K562 (cell line): ENCODE measurements around the gene LAMA2. TPM values are rescaled to one million over a fixed set of nuclear protein-coding genes. Genes with fewer than 3 reads are reported as not detected.

ENCODE experiments used
- ATAC-seq: fragments of 200-7000 bp; cut with Tn5 transposase; 3 replicates; pipeline ENCODE4 v1.9.1; 2020; ENCODE audit warnings: moderate library complexity
- BruUV-seq: library from RNA; stranded (reverse); fragments of 400-500 nt; replicated peaks from 2 replicates; lab custom pipeline; 2021; lab: Mats Ljungman, UMichigan
- CTCF ChIA-PET: fragments of 300-600 bp; formaldehyde crosslinking; extraction: SDS; loops from one replicate; lab custom pipeline; 2021; ENCODE audit warnings: low intra/inter-chr PET ratio; lab: Yijun Ruan, JAX
- POLR2A ChIA-PET: fragments of 300-600, 350-650 bp; sonication (Branson Sonifier 250); formaldehyde crosslinking; extraction: SDS; loops from one replicate; lab custom pipeline; 2021; ENCODE audit warnings: antibody characterized with exemption, inconsistent platforms; lab: Yijun Ruan, JAX
- DNase-seq, 4 experiments: peaks; one replicate each; pipeline versions ENCODE4 v3.0.0 to v3.0.0-alpha.2; 2011 to 2018; ENCODE audit warnings: low spot score in 3 of 4, mixed read lengths in 3 of 4; ENCODE audit errors: extremely low read depth in 1 of 4
- FAIRE-seq: peaks from 2 replicates; lab custom pipeline; 2011; peaks lifted over from hg19 to GRCh38; lab: Jason Lieb, UNC
- H2AFZ ChIP-seq: 2 replicates; pipeline ENCODE4 v1.6.0; 2011; ENCODE audit warnings: low read depth, low read length, control low read depth, inconsistent platforms
- H3K27ac ChIP-seq: fragments of 200-600 bp; 3 replicates; pipeline ENCODE4 v1.8.0; 2011; ENCODE audit warnings: low read depth, mild to moderate bottlenecking, control low read depth, inconsistent platforms, low read length, moderate library complexity, mixed read lengths; ENCODE audit errors: extremely low read depth
- H3K27me3 ChIP-seq, 2 experiments: fragments of 300-600 bp in 1 of 2; 2 replicates in 1 of 2; 3 replicates in 1 of 2; pipeline versions ENCODE4 v1.6.0 to v1.8.0; 2011; ENCODE audit warnings: inconsistent platforms in 2 of 2, low read length in 2 of 2, mild to moderate bottlenecking in 1 of 2, mixed read lengths in 1 of 2, moderate library complexity in 1 of 2; ENCODE audit not compliant: control insufficient read depth in 2 of 2, insufficient read depth in 2 of 2
- H3K36me3 ChIP-seq: fragments of 300-600 bp; 3 replicates; pipeline ENCODE4 v1.8.0; 2011; ENCODE audit warnings: mild to moderate bottlenecking, low read length, inconsistent platforms; ENCODE audit not compliant: control insufficient read depth, insufficient read depth
- H3K4me1 ChIP-seq, 2 experiments: fragments of 200-600 bp in 1 of 2; replicated peaks in 1 of 2; 2 replicates in 1 of 2; 3 replicates in 1 of 2; pipeline versions ENCODE4 v1.5.1 to v1.8.0; 2011; ENCODE audit warnings: inconsistent platforms in 2 of 2, low read length in 2 of 2, mild to moderate bottlenecking in 1 of 2, mixed read lengths in 1 of 2, moderate library complexity in 1 of 2; ENCODE audit not compliant: control insufficient read depth in 2 of 2, insufficient read depth in 2 of 2
- H3K4me2 ChIP-seq: 2 replicates; pipeline ENCODE4 v1.6.1; 2011; ENCODE audit warnings: low read length, control low read depth, inconsistent platforms, mixed read lengths; ENCODE audit not compliant: insufficient read depth
- H3K4me3 ChIP-seq: fragments of 200-600 bp; sonication (generic), shearing (Covaris generic); 2 replicates; pipeline ENCODE4 v1.5.1; 2016; ENCODE audit warnings: control low read depth, inconsistent platforms
- H3K79me2 ChIP-seq: fragments of 200-600 bp; 3 replicates; pipeline ENCODE4 v1.8.0; 2011; ENCODE audit warnings: low read length, inconsistent platforms; ENCODE audit not compliant: control insufficient read depth, insufficient read depth
- H3K9ac ChIP-seq, 2 experiments: 2 replicates each; pipeline versions ENCODE4 v1.6.0 to v1.6.1; 2011; ENCODE audit warnings: low read depth in 2 of 2, low read length in 2 of 2, control low read depth in 1 of 2, inconsistent platforms in 1 of 2, mild to moderate bottlenecking in 1 of 2, mixed read lengths in 1 of 2; ENCODE audit not compliant: insufficient read depth in 1 of 2
- H3K9me1 ChIP-seq: one replicate; pipeline ENCODE4 v1.6.0; 2011; ENCODE audit warnings: inconsistent platforms, mild to moderate bottlenecking, low read length, moderate library complexity; ENCODE audit not compliant: control insufficient read depth, insufficient read depth
- H3K9me3 ChIP-seq: replicated peaks from 2 replicates; pipeline ENCODE4 v1.5.1; 2011; ENCODE audit warnings: low read depth, low read length, inconsistent platforms; ENCODE audit not compliant: control insufficient read depth, insufficient read depth
- H4K20me1 ChIP-seq: replicated peaks from 2 replicates; pipeline ENCODE4 v1.6.1; 2011; ENCODE audit warnings: low read length, inconsistent platforms, mixed read lengths; ENCODE audit not compliant: control insufficient read depth, insufficient read depth
- C11orf30 ChIP-seq: fragments of 450-650 bp; IDR thresholded peaks from 2 replicates; pipeline ENCODE4 v1.6.1; 2016; ENCODE audit warnings: low read depth, mild to moderate bottlenecking
- CHD2 ChIP-seq: IDR thresholded peaks from 2 replicates; pipeline ENCODE4 v1.6.1; 2011; ENCODE audit warnings: low read depth, low read length
- CREM ChIP-seq: IDR thresholded peaks from 2 replicates; pipeline ENCODE4 v1.6.1; 2014; ENCODE audit warnings: antibody characterized with exemption, low read depth
- ESRRB ChIP-seq: fragments of 250-450 bp; sonication (Bioruptor Pico); IDR thresholded peaks from 2 replicates; pipeline ENCODE4 v1.5.0; 2020; ENCODE audit warnings: mild to moderate bottlenecking, moderate library complexity, borderline replicate concordance
- KDM4B ChIP-seq, 2 experiments: fragments of 450-650 bp in 1 of 2; sonication (generic) in 1 of 2; IDR thresholded peaks; 2 replicates each; pipeline ENCODE4 v1.6.1; 2016 to 2017; ENCODE audit warnings: borderline replicate concordance in 2 of 2, antibody characterized with exemption in 1 of 2, low read depth in 1 of 2, mild to moderate bottlenecking in 1 of 2
- MAFF ChIP-seq: IDR thresholded peaks from 2 replicates; pipeline ENCODE4 v1.6.1; 2012; ENCODE audit warnings: low read length, improper control_type of control experiment
- MAFG ChIP-seq: fragments of 450-650 bp; conservative IDR thresholded peaks from 2 replicates; pipeline ENCODE4 v1.6.1; 2016; ENCODE audit warnings: missing genetic modification characterization, missing compliant biosample characterization
- MAFK ChIP-seq: IDR thresholded peaks from 2 replicates; pipeline ENCODE4 v1.6.1; 2011; ENCODE audit warnings: low read length, improper control_type of control experiment
- NFATC3 ChIP-seq: fragments of 450-650 bp; IDR thresholded peaks from 2 replicates; pipeline ENCODE4 v1.6.1; 2017; ENCODE audit warnings: mild to moderate bottlenecking
- SAP30 ChIP-seq: fragments of 200-600 bp; sonication (generic); IDR thresholded peaks from 2 replicates; pipeline ENCODE4 v1.6.1; 2012; ENCODE audit warnings: borderline replicate concordance, low read depth, mild to moderate bottlenecking, moderate library complexity, low read length, control low read depth, inconsistent platforms; ENCODE audit not compliant: insufficient read depth, poor library complexity, severe bottlenecking
- SNIP1 ChIP-seq: fragments of 450-650 bp; IDR thresholded peaks from 2 replicates; pipeline ENCODE4 v1.7.1; 2017; ENCODE audit warnings: low read depth, mild to moderate bottlenecking
- ZNF316 ChIP-seq: fragments of 450-650 bp; IDR thresholded peaks from 2 replicates; pipeline ENCODE4 v1.6.1; 2016
- ZNF384 ChIP-seq: IDR thresholded peaks from 2 replicates; pipeline ENCODE4 v1.6.1; 2012; ENCODE audit warnings: low read depth, low read length, improper control_type of control experiment
- ZNF77 ChIP-seq: fragments of 250-450 bp; sonication (Bioruptor Pico); IDR thresholded peaks from 2 replicates; pipeline ENCODE4 v1.5.0; 2020
- ZSCAN29 ChIP-seq: fragments of 450-650 bp; IDR thresholded peaks from 2 replicates; pipeline ENCODE4 v1.6.1; 2017
- WGBS: fragments of 100-300 bp; shearing (Covaris generic); methylation state at CpG from one replicate; pipeline ENCODE4 v1.1.6; 2016; ENCODE audit warnings: low coverage, mixed read lengths; ENCODE audit not compliant: insufficient coverage; ENCODE audit errors: missing lambda C conversion rate; 5-methylcytosine and 5-hydroxymethylcytosine counted together
- in situ Hi-C: fragments of 300-500 bp; cut with MboI; formaldehyde crosslinking; loops from 4 replicates; pipeline ENCODE4 v1.15.0; 2018; ENCODE audit warnings: inconsistent platforms, mixed read lengths
- intact Hi-C: fragments of 100-400 bp; cut with micrococcal nuclease; formaldehyde crosslinking; loops from 2 replicates; pipeline ENCODE4 v1.14.2; 2022
- polyA plus RNA-seq, 8 experiments: library from polyadenylated mRNA; depleted of rRNA in 4 of 8; stranded (reverse) in 5 of 8; unstranded in 3 of 8; fragments of >200 nt; fragmentation: Nextera tagmentation in 2 of 8; fragmentation: Illumina TruSeq in 1 of 8; extraction: Ambion mirVana in 2 of 8; extraction: Trizol in 1 of 8; gene quantifications; 2 replicates each; pipeline versions ENCODE4 v1.2.1 to v1.2.3, GENCODE V29; 2011 to 2014; ENCODE audit warnings: inconsistent platforms in 1 of 8, missing spikeins in 1 of 8
- total RNA-seq, 7 experiments: library from RNA; depleted of rRNA in 6 of 7; stranded (reverse); fragments of >200 nt in 6 of 7; fragmentation: Illumina TruSeq in 2 of 7; extraction: Trizol in 2 of 7; gene quantifications; 2 replicates each; pipeline versions ENCODE4 v1.2.1 to v1.2.3, GENCODE V29; 2011 to 2021; ENCODE audit warnings: low replicate concordance in 1 of 7
- TF ChIP-seq, protein P1 (sequence below): fragments of 250-450 bp; sonication (Bioruptor Pico); IDR thresholded peaks from 2 replicates; pipeline ENCODE4 v1.8.0; 2021; ENCODE audit warnings: moderate library complexity, mild to moderate bottlenecking, inconsistent platforms

LAMA2 gene
- total and polyA plus RNA-seq, 9 of the 15 experiments (the other 6 are each of a cell fraction or from before 2014, with no cell fraction given), result 0.04 to 1.5 (median 0.36) TPM

DNA sequence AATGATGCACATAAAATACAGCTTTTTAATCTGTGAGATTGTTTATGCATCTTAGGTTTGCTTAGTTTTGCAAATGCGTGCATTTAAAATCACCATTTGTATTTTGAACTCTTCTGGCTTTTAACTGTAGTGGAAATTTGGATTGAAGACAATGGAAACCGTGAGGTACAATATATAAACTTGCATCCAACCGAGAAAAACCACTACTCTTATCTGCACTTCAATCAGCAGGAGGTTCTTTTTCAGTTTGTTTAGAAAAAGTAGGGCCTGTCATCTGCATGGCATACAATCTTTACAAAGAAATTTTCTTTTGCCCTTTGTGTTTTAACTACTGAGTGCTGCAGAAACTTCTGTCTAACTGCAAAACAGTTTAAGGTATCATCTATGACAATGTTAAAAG is 132.8 kb downstream of the LAMA2 start:
- POLR2A ChIA-PET, result no interaction called here
- Histone ChIP-seq H3K79me2 (no peaks in the 10 kb centered on the region), H3K9ac (no peak overlapping the region), H2AFZ (no peak overlapping the region), H3K4me1 (no peaks in the 10 kb centered on the region), H3K27ac (no peak overlapping the region), H3K9me3 (no peaks in the 10 kb centered on the region), H4K20me1 (no peaks in the 10 kb centered on the region), H3K27me3 (no peaks in the 10 kb centered on the region), H3K9me1 (no peaks in the 10 kb centered on the region), H3K36me3 (no peaks in the 10 kb centered on the region), H3K4me3 (no peak overlapping the region), H3K4me2 (no peak overlapping the region)
- BruUV-seq, result no TSS peak
- CTCF ChIA-PET, result no interaction called here
- in situ Hi-C loops, result no loop called here
- ATAC-seq (no peak), DNase-seq (no peak), FAIRE-seq (no peak)
- no peak for TF ChIP-seq ZSCAN29
- no peak for TF ChIP-seq ZNF384
- no peak for TF ChIP-seq SAP30
- TF ChIP-seq KDM4B (IDR thresholded peaks at IDR 0.05; ENCODE audit: borderline replicate concordance in 2 of 2, low read depth in 1 of 2), result no peak
- no peak for TF ChIP-seq ESRRB
- TF ChIP-seq CREM, result no peak
- TF ChIP-seq NFATC3, result no peak
- TF ChIP-seq SNIP1, result no peak
- intact Hi-C loops, result no loop called here
- WGBS, result 0% methylated on average over 3 of the region's 3 CpGs

DNA sequence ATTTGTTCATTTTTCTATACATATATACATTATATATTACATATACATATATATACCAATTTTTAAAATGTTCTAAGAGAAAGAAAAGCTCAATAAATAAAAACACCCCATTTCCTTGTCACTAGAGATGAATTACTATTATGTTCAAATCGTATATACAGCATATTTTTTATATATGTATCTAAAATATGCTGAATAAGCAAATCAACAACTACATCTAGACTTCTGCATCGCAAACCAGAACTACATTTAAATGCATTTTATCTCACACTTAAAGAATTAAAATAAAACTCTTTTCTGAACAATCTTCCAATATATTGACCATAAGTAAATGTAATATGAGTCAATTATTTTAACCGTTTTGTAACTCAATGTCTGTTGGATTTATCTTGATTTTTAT is 133.9 kb downstream of the LAMA2 start:
- H3K4me3 ChIP-seq, result no peak overlapping the region
- H3K4me1 ChIP-seq, result no peaks in the 10 kb centered on the region
- no peaks in the 10 kb centered on the region for H3K79me2 ChIP-seq
- H2AFZ ChIP-seq, result no peak overlapping the region
- BruUV-seq, result no TSS peak
- H3K27me3 ChIP-seq, result no peaks in the 10 kb centered on the region
- in situ Hi-C loops, result no loop called here
- FAIRE-seq (no peak), ATAC-seq (no peak), DNase-seq (no peak)
- no peaks in the 10 kb centered on the region for H3K36me3 ChIP-seq
- TF ChIP-seq CHD2 (no peak), C11orf30 (peak; percentile 82), ZNF77 (CRISPR knock-in tag) (no peak), MAFG (tag) (peak; percentile 80), MAFK (peak; percentile 94), ZNF316 (peak; percentile 93), MAFF (peak; percentile 91)
- TF ChIP-seq, protein P1, sequence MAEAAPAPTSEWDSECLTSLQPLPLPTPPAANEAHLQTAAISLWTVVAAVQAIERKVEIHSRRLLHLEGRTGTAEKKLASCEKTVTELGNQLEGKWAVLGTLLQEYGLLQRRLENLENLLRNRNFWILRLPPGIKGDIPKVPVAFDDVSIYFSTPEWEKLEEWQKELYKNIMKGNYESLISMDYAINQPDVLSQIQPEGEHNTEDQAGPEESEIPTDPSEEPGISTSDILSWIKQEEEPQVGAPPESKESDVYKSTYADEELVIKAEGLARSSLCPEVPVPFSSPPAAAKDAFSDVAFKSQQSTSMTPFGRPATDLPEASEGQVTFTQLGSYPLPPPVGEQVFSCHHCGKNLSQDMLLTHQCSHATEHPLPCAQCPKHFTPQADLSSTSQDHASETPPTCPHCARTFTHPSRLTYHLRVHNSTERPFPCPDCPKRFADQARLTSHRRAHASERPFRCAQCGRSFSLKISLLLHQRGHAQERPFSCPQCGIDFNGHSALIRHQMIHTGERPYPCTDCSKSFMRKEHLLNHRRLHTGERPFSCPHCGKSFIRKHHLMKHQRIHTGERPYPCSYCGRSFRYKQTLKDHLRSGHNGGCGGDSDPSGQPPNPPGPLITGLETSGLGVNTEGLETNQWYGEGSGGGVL (CRISPR knock-in tag), result no peak
- 1% methylated on average over 3 of the region's 3 CpGs for WGBS
- ChIA-PET CTCF (no interaction called here), POLR2A (no interaction called here)
- no peaks in the 10 kb centered on the region for H4K20me1 ChIP-seq
- intact Hi-C loops, result no loop called here
- H3K9me3 ChIP-seq, result no peaks in the 10 kb centered on the region
- no peaks in the 10 kb centered on the region for H3K9me1 ChIP-seq
- H3K4me2 ChIP-seq, result no peak overlapping the region
- no peak overlapping the region for H3K27ac ChIP-seq
- no peak overlapping the region for H3K9ac ChIP-seq
